ENCODE data around the gene ELF4. TPM values are rescaled to one million over a fixed set of nuclear protein-coding genes. Genes with fewer than 3 reads are reported as not detected.

ELF4 gene
- 10 to 100 TPM in 8 of 10 donors, 1 to 10 TPM in 2; 9.8 to 15.9 (median 12.0) TPM for polyA plus RNA-seq (ENCODE audit: insufficient read length in 10 of 10)
- long read RNA-seq, donor 1, full-length matches to known transcripts: 2 of 2 reads
- long read RNA-seq, donor 1, partial matches to known transcripts: 0 of 2 reads
- long read RNA-seq, donor 1, other reads (novel, unspliced or antisense): 0 of 2 reads
- long read RNA-seq, donor 2: 0 reads
- long read RNA-seq, donor 3: 0 reads
- long read RNA-seq, donor 4, full-length matches to known transcripts: 1 of 1 reads
- long read RNA-seq, donor 4, partial matches to known transcripts: 0 of 1 reads
- long read RNA-seq, donor 4, other reads (novel, unspliced or antisense): 0 of 1 reads
- long read RNA-seq, donor 5, full-length matches to known transcripts: 1 of 1 reads
- long read RNA-seq, donor 5, partial matches to known transcripts: 0 of 1 reads
- long read RNA-seq, donor 5, other reads (novel, unspliced or antisense): 0 of 1 reads
- long read RNA-seq, donor 6, full-length matches to known transcripts: 2 of 2 reads
- long read RNA-seq, donor 6, partial matches to known transcripts: 0 of 2 reads
- long read RNA-seq, donor 6, other reads (novel, unspliced or antisense): 0 of 2 reads
- long read RNA-seq, donor 7, full-length matches to known transcripts: 1 of 1 reads
- long read RNA-seq, donor 7, partial matches to known transcripts: 0 of 1 reads
- long read RNA-seq, donor 7, other reads (novel, unspliced or antisense): 0 of 1 reads
- long read RNA-seq, donor 8, full-length matches to known transcripts: 1 of 1 reads
- long read RNA-seq, donor 8, partial matches to known transcripts: 0 of 1 reads
- long read RNA-seq, donor 8, other reads (novel, unspliced or antisense): 0 of 1 reads
- long read RNA-seq, donor 9, full-length matches to known transcripts: 1 of 1 reads
- long read RNA-seq, donor 9, partial matches to known transcripts: 0 of 1 reads
- long read RNA-seq, donor 9, other reads (novel, unspliced or antisense): 0 of 1 reads

DNA sequence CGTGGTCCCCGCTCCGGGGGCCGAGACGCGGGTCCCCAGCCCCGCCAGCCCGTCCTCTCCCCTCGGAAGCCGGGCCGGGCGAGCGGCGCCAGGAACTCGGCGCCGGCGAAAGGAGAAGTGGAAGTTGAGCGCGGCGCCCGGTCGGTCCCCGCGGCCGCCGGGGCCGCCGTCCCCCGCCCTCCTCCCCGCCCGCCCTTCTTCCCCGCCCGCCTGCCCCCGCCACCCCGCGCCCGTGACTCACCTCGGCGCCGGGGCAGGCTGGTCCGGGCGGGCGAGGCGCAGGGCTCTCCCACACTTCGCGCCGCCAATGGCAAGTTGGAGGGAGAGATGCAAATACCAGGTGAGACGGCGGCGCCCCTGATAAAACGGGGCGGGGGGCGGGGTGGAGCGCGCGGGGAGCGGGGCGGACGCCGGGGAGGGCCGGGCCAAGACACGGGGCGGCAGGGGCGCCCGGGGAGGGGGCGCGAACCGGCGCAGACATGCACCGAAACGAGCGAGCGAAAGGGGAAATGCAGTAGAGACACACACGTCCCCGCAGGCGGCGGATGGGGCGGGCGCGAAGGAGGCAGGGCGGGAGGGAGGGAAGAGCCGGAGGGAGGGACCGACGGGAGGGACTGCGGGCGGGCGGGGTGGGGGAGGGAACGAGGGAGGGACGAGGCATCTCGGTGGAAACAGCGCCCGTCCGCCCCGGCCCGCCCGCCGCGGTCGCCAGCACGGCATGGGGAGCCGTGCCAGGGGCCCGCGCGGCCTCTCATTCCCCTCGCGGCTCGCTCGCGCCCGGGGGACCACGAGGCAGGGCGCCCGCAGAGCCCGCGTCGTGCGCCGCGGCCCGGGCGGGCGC, at the start of gene ELF4:
TSS of gene ELF4 (minus strand) at position 119 of the 841 bp plus-strand sequence. CDS start 29,167 bp downstream, outside the sequence.
- peak in 1 of 3 donors; percentile 66 for DNase-seq

- no peak for DNase-seq
Measured at GRCh38 chrX:130159776-130160175, 49.5 kb upstream of the ELF4 start.

DNA sequence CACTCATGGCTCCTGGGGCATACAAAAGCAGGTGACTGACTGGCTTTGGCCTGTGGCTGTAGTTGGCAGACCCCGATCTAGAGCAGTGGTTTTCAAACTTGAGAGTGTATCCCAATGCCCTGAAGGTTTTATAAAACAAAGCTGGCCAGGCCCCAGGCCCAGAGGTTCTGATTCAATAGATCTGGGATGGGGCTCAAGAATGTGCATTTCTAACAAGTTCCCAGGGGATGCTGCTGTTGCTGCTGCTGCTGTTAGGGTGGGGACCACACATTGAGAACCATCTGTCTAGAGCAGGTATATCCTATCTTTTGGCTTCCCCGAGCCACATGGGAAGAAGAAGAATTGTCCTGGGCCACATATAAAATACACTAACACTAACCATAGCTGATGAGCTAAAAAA, 48.0 kb upstream of the ELF4 start:
- no peak for DNase-seq

DNA sequence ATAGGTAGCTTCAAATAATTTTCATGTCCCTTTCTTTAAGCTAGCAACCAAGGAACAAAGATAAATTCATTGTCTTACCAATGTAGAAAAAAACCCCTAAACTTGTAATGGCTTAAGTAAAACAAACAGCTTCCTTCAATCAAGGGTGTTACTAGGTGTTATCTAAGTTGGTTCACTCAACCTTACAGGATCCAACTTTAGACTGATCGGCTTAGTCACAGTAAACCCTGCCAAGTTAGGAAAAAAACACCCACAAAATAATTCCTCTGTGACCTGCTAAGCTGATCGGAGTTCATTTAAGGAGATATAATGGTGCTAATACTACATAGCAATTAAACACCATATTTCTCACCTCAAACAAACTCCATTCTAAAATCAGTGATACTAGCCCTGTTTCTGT, 45.3 kb upstream of the ELF4 start:
- no peak for DNase-seq

DNA sequence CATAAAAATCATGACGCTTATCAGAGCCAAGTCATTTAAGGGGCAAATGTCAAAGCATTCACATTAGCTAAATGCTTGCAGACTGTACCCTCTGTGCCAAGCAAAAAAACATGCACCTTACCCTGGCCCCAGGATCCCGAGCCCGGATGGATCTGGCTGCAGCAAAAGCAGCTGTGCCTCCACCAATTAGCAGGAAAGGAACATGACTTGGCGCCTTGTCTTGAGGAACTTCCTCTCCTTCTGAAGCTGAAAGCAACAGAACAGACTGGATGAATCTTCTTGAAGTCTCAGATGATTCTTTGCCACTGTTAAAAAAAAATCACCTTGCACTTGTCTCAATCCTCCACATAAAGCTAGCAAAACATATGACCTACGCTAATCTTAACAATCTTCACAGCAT, 37.3 kb upstream of the ELF4 start:
- DNase-seq: no peak

DNA sequence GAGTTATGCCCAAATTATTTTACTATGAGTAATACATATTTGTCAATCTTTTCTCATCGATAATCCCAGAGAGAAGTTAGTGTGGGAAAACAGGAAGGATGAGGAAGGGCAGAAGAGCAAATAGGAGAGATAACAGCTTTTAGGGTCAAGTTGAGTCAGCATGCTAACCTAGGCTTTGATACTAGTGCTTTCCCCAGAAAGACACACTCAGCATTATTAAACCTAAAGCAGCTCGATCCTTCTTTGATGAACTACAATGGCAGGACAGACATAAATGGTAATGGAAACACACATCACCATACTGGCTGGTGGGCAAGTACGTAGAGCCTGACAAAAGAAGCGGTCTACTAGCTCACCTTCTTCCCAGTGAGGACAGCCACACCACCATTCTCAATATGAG, 34.8 kb upstream of the ELF4 start:
- no peak for DNase-seq

- no peak for DNase-seq
Measured at GRCh38 chrX:130144509-130144908, 34.2 kb upstream of the ELF4 start.

DNA sequence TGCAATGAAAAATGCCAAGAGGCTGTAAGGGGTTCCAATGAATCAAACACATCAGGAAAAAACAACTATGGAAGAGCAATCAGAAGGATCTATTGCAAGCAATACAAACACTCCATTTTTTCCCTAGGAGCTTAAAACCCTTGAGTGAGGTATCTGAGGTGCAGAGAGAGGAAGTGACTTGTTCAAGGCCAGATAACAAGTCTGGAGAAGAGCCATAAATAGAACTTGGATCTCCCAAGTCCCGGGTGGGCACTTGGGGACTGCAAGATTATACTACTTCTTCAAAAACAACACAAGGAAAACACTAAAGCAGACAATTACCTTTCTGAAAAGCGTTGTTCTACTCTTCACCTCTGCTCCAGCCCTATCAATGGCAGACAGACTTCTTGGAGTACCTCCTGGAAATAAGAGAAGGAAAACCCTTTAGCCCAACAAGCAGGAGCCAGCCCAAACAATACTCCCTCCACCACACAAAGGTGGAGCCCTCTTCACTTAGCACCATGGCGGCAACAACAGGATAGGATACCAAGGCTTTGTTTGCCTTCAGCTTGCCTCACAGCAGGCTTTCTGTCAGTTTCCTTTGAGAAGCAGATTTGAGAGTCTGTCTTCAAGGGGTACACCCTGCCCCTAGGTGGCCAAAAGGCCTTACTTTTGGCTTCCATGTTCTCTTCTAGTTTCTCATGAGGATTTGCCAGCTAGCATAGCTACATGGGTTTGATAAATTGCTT, 29.3 kb upstream of the ELF4 start:
- DNase-seq: no peak

DNA sequence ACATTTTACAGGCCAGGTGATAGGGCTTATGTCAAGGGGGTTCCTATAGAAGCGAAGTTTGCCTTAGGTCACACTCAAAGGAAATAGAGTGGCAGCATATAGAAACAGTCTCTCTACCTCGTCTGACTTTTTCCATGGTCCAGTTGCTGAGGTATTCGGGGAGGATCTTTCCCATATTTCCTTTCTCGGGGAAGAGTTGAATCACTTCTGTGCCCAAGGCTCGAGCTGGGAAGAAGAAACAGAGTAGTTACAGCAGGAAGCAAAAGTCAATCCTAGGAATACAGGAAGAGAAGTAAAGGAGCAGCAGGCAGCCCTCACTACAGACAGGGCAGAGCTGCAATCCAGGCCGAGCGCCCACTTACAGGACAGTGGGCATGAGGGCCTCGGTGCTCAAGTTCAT, 26.7 kb upstream of the ELF4 start:
- DNase-seq: no peak

DNA sequence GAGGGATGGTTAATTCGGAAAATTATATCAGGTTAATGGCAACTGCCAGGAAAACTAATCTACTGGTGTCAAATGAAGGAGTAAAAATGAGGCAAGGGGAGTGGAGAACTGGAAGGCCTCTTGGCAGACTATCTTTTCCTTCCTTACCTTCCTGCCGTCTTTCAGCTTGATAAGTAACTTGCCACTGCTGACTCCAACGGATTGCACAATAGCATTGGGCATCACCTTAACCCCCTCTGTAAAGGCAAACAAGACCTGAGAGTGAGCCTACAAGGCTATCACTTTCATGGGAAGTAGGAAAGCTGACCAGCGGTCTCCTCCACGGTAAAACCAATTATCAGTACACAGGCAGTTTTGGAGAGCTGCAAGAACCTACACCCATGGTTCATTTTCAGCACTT, 26.2 kb upstream of the ELF4 start:
- DNase-seq: no peak

GRCh38 chrX:130130990-130131389, 20.7 kb upstream of the ELF4 start:
- DNase-seq: no peak

- peak in 1 of 3 donors; percentile 60 for DNase-seq
Measured at GRCh38 chrX:130125091-130125874, 15.0 kb upstream of the ELF4 start.

- no peak for DNase-seq
Measured at GRCh38 chrX:130124577-130124976, 14.3 kb upstream of the ELF4 start.

GRCh38 chrX:130121505-130121800, 11.2 kb upstream of the ELF4 start:
- no peak for DNase-seq

DNA sequence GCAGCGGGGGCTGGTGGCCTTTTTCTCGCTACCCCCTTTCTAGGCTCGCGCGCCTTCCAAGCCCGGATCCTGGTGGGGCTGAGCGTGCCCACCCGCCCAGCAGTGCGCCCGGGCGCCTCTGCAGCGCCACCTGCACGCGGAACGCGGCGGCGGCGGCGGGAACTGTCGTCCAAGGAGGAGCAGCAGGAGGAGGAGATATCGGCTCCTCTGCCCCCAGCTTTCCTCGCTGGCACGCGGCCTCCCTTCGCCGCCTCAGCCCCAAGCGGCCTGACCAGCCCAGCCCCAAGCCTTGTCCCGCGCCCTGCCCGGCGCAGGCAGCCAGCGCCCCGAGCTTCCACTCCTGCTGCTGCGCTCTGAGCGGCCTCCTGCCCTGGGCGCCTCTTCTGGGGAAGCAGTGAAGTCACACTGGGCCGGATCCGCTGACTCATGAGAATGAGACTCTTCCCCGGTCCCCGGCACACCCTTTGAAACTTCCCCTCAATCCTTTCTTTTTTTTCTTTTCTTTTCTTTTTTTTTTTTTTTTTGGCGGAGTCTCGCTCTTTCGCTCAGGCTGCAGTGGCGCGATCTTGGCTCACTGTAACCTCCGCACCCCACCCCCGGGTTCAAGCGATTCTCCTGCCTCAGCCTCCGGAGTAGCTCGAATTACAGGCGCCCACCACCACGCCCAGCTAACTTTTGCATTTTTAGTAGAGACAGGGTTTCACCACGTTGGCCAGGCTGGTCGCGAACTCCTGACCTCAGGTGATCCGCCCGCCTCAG, 10.6 kb upstream of the ELF4 start:
- peak; percentile 62 to 92 (median 70) for DNase-seq

- DNase-seq: peak in 1 of 3 donors; percentile 68
Measured at GRCh38 chrX:130120321-130120731, 10.0 kb upstream of the ELF4 start.

GRCh38 chrX:130119312-130119898, 9.1 kb upstream of the ELF4 start:
- DNase-seq: peak in 1 of 3 donors; percentile 65

- peak; percentile 54 to 89 (median 74) for DNase-seq
Measured at GRCh38 chrX:130118441-130119311, 8.4 kb upstream of the ELF4 start.
